Lower leg skin (tissue), 4 donors: Measurements from ENCODE around the gene CCDC82. TPM values are rescaled to one million over a fixed set of nuclear protein-coding genes. Genes with fewer than 3 reads are reported as not detected.

Source experiments
- DNase-seq, 2 donors: peaks; one replicate each; pipeline ENCODE4 v3.0.0-alpha.2; 2019; ENCODE audit warnings: low spot score in 2 of 2
- H3K4me3 ChIP-seq: fragments of 200-600 bp; sonication (generic); 2 replicates; pipeline ENCODE4 v1.5.1; 2017; ENCODE audit warnings: mild to moderate bottlenecking, low read depth; ENCODE audit not compliant: poor library complexity, severe bottlenecking
- POLR2A ChIP-seq, 2 donors: fragments of 450-650 bp; IDR thresholded peaks; one replicate each; pipeline ENCODE4 v1.6.1; 2016 to 2017; ENCODE audit warnings: antibody characterized with exemption in 2 of 2, mild to moderate bottlenecking in 1 of 2, moderate library complexity in 1 of 2
- WGBS, 2 donors: methylation state at CpG; one replicate each; pipeline ENCODE4 v1.1.5; 2018; 5-methylcytosine and 5-hydroxymethylcytosine counted together
- intact Hi-C: fragments of 100-400 bp; cut with DNase I; formaldehyde crosslinking; loops from one replicate; pipeline ENCODE4 v1.15.0; 2023; ENCODE audit warnings: low total_unique reads
- total RNA-seq, 4 donors: library from RNA; depleted of rRNA; stranded (reverse); fragments of >200 nt; gene quantifications; one replicate each; pipeline ENCODE4 v1.1.0, GENCODE V29; 2016
- TF ChIP-seq, protein P1 (sequence below), 3 donors: fragments of 450-650 bp; IDR thresholded peaks; one replicate each; pipeline ENCODE4 v1.5.1; 2016; ENCODE audit warnings: antibody characterized with exemption in 3 of 3, mild to moderate bottlenecking in 3 of 3, moderate library complexity in 2 of 3

The CCDC82 gene
- total RNA-seq, 4 donors from 2014 or later = 5.4 to 15.2 (median 7.8) TPM

DNA sequence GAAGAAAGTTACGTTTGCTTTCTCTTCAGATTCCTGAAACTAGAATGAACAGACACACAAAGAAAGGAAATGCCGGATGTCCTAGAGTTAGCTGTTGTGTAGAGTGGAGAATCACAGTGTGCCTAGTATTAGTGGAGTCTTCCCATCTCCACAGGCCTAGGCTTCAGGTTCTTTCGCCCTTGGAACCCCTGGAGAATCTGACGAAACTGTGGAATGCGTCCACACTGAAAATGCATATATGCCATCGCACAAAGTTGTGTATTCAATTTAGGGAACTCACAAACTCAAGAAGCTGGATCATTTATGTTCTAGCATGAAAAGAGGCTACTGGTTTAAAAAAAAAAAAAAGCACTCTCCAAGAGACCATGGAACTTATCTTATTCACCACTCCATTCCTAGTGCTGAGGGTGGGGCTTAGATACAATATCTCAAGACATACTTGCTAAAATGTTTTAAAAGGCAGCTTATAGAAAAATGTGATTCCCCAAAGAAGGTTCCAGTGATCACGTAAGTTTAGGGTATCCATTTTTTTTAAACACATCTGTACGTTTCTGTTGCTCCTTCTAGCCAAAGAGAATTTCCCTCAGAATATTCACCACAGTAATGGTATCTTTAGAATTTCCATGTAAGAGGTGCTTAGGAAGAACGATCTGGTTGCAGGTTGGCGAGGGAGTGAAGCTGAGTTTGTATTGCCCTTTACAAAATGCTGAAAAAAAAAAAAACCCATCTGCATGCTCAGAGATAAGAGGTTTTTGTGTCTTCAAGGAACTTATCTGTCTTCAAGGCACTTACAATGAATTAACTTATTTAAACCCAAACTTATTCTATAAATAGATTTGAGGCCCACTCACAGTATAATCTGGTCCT is 66.7 kb downstream of the CCDC82 start:
- no peak overlapping the region for H3K4me3 ChIP-seq
- DNase-seq = no peak
- intact Hi-C loops = no loop called here
- WGBS, 2 donors = 96% methylated on average over 10 of the region's 10 CpGs
- TF ChIP-seq, protein P1, sequence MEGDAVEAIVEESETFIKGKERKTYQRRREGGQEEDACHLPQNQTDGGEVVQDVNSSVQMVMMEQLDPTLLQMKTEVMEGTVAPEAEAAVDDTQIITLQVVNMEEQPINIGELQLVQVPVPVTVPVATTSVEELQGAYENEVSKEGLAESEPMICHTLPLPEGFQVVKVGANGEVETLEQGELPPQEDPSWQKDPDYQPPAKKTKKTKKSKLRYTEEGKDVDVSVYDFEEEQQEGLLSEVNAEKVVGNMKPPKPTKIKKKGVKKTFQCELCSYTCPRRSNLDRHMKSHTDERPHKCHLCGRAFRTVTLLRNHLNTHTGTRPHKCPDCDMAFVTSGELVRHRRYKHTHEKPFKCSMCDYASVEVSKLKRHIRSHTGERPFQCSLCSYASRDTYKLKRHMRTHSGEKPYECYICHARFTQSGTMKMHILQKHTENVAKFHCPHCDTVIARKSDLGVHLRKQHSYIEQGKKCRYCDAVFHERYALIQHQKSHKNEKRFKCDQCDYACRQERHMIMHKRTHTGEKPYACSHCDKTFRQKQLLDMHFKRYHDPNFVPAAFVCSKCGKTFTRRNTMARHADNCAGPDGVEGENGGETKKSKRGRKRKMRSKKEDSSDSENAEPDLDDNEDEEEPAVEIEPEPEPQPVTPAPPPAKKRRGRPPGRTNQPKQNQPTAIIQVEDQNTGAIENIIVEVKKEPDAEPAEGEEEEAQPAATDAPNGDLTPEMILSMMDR (IDR thresholded peaks at IDR 0.05) = no peak
- no peak for TF ChIP-seq POLR2A (IDR thresholded peaks at IDR 0.05)

DNA sequence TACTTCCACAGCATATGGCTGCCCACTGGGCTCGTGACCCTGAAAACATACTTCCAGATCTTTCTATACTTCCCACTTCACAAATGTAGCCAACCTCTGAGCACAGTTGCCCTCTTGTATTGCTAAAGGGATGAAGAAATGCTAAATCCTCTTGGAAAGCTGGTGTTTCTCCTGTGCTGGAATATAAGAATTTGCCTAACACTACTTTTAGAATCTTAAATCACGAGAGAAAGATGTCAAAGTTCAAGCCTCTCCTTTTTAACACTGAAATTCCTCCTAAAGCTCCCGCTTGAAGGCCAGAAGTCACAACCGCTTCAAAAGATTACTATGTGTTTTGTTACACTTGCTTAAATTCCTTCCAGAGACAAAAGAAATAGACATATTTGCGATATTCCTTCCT is 68.6 kb downstream of the CCDC82 start:
- intact Hi-C loops = no loop called here

DNA sequence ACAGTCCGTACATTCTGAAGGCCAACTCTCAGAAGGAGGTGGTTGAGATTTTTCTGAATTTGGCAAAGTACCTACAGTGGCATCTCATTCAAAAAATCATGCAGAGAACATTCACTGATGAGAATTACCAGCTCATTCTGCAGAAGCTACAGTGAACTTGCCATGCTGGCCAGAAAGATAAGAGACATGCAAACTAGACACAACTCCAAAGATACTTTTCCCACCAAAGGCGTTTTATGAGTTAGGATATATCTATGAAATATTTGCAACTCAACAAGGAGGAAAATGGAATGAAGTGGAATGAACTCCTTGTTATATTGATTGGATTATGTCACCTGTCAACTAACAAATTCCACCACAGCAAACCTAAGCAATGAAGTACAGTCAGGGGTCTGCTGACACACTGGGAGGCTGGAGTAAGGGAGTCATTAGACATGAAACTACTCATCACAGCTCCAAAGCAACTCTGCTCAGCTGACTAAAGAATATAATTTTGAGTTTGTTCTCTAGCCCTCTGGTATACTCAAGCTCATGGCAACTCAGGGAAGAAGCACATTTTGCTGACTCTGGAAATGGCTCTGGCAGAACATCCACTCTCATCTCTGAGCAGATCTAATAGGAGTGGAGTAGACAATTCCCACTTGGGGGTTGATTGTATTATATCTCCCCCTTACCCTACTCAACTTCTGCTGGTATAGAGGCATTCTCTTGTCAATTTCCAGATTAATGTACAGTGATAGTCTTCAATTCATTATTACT is 69.6 kb downstream of the CCDC82 start:
- 71 to 79% methylated on average over 2 of the region's 2 CpGs for WGBS, 2 donors
- TF ChIP-seq, protein P1 (IDR thresholded peaks at IDR 0.05) = no peak
- TF ChIP-seq POLR2A (IDR thresholded peaks at IDR 0.05) = no peak
- no peak for DNase-seq
- intact Hi-C loops = no loop called here
- no peak overlapping the region for H3K4me3 ChIP-seq

More for the DNA sequence above, 68.6 kb downstream of the CCDC82 start:
- no peak for DNase-seq
- TF ChIP-seq, protein P1 (IDR thresholded peaks at IDR 0.05) = no peak
- no peak for TF ChIP-seq POLR2A (IDR thresholded peaks at IDR 0.05)
- H3K4me3 ChIP-seq = no peak overlapping the region
- 82 to 85% methylated on average over 5 of the region's 5 CpGs for WGBS, 2 donors

DNA sequence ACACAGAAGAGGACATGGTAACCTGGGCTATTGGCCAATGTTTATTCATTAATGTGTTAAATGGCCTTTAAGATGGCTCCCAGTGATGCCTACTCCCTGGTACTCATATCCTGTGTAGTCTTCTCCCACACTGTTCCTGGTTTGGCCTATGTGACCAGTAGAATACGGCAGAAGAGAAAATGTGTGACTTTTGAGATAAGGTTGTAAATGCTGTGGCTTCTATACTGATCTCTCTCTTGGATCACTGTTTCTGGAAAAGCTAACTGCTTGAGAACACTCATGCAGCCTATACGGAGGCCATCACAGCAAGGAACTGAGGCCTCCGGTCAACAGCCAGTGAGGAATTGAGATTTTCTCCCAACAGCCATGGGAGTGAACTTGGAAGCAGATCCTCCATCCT is 70.9 kb downstream of the CCDC82 start:
- intact Hi-C loops = no loop called here
- DNase-seq = no peak

DNA sequence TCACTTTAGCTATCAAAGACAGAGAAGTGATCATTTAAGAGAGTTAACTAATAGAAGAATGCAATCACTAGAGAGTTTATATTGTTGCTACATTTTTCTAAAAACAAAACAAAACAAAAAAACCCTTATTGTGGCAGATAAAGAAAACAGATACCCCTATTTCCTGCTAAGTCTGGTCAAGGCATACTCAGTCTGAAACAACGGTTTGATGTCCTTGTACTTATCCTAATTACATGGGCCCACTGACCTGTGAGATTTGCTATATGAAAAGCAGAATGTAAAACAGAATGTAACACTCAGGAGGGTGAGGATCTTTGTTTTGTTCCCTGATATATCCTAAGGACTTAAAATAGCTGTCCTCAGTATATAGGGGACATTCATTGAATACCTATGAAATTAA is 71.3 kb downstream of the CCDC82 start:
- no peak overlapping the region for H3K4me3 ChIP-seq
- DNase-seq = no peak
- no peak for TF ChIP-seq POLR2A (IDR thresholded peaks at IDR 0.05)
- TF ChIP-seq, protein P1 (IDR thresholded peaks at IDR 0.05) = no peak
- intact Hi-C loops = no loop called here
- 82 to 86% methylated on average over 1 of the region's 1 CpG for WGBS, 2 donors

More for the DNA sequence above, 70.9 kb downstream of the CCDC82 start:
- 93 to 94% methylated on average over 3 of the region's 3 CpGs for WGBS, 2 donors
- no peak for TF ChIP-seq POLR2A (IDR thresholded peaks at IDR 0.05)
- TF ChIP-seq, protein P1 (IDR thresholded peaks at IDR 0.05) = no peak
- no peak overlapping the region for H3K4me3 ChIP-seq
